Stimulated activated CD4-positive, alpha-beta T cell treated with anti-CD3 and anti-CD28 coated beads, Interleukin-2, amount 100 ng/mL, for 48 hours (primary cell): ENCODE results near the gene NPM3.

Experiments used
- DNase-seq, 2 donors: peaks; one replicate each; pipeline ENCODE4 v3.0.0-alpha.2; 2020

Gene NPM3

GRCh38 chr10:101782811-101783735 lies at the start of gene NPM3:
TSS of gene NPM3 (minus strand) at chr10:101783446. CDS start at chr10:101783390, 56 bp downstream.
- DNase-seq: peak; percentile 82 to 84

GRCh38 chr10:101832325-101832771 lies 49.1 kb upstream of the NPM3 start:
- DNase-seq: no peak

DNA sequence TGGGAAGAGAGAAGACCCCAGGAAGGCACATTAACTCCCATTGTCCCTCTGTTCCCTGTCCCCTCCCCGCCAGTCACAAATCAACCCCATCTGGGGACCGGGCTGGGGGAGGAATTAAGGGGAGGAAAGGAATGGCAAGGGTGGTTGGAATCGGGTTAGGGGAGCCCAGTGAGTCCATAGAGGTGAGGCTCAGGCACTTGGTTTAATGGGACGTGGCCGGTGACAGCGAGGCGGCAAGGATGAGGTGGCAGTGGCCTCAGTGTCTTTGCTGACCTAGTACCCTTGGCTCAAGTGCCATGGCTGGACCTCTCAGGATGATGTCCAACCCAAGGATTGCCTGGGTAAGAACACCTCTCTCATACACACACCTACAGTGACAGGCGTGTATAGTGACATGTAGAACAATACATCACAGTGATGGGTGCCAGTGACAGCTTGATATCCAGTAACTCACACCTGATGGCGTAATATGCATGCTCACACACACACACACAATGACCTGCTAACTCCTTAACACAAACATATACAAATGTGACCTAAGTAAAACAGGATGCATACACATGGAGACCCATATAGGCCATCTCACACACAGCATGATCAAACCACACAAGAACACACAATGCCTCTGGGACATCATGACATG lies 48.0 kb upstream of the NPM3 start:
- DNase-seq: no peak

DNA sequence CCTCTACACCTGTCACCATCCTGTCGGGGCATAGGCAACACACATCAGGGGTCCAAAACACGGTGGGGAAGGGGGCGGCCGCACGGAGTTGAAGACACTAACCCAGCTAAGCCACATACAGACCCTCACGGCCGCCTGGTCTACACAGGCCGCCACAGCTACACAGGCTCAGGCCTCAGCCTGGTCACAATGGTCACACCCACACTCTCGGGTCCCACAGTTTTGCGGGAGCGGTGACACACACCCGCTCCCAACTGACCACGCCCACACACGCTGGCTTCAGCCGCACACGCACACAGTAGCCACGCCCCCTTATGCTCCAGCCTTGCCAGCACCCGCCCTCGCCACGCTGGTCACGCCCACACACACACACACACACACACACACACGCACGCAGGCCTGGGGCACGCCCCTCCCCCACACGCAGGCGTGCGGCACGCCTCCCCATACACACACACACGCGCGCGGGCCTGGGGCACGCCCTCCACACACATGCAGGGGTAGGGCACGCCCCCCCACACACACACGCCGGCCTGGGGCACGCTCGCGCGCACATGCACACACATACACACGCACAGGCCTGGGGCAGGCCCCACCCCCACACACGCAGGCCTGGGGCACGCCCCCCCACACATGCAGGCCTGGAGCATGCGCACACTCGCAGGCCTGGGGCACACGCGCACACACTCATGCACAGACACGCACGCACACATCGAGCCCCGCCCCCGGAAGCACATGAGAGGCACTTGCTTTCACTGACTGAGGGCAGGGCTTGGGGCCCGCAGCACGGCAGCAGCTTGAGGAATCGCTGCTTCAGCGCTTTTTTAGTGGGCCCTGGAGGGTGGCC lies 47.3 kb upstream of the NPM3 start:
- peak; percentile 82 to 84 for DNase-seq

GRCh38 chr10:101829561-101830315 lies 46.5 kb upstream of the NPM3 start:
- peak; percentile 40 to 51 for DNase-seq

- no peak for DNase-seq
Observed at GRCh38 chr10:101828766-101829551, 45.7 kb upstream of the NPM3 start.

GRCh38 chr10:101827919-101828600 lies 44.8 kb upstream of the NPM3 start:
- DNase-seq: no peak

- DNase-seq: no peak
Observed at GRCh38 chr10:101826852-101827434, 43.7 kb upstream of the NPM3 start.

- DNase-seq: no peak
Observed at GRCh38 chr10:101824736-101825135, 41.5 kb upstream of the NPM3 start.

GRCh38 chr10:101818872-101819633 lies 35.8 kb upstream of the NPM3 start:
- DNase-seq: no peak

DNA sequence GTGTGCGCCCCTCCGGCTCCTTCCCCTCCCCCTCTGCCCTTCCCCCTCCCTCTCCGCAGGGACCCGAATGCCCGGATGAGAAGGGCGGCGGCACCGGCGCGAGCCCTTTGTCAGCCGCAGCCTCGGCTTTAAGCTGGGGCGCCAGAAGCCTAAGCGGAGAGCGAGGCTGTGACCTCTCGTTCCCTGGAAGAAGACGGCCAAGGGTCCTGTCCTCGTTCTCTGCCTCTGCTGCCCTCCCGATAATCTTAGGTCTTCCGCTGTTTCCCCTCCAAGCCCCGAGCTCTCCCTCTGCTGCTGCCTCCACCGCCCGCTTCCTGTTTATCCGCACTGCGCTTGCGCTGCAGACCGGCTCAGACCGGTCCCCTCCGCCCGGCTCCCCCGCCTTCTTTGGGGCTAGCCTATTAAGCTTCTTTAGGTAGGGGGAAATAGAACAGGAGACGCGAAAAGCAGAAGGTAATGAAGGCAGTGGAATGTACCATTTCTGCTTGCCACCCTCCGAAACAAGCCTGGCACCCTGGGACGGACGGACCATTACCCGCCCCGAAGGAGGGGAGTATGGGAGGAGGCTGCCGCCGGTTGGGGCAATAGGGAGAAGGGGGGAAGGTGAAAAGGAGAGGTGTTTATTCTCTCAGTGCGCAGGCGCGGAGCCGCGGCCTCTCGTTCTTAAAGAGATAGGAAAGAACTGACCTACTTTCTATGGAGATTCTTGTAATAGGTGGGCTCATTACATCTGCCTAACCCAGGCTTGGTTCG lies 35.0 kb upstream of the NPM3 start, which contains the start of gene OGA:
Gene OGA (minus strand): TSS at position 326 of the 753 bp plus-strand sequence. CDS start 422 bp downstream, outside the sequence.
- peak; percentile 94 for DNase-seq

DNA sequence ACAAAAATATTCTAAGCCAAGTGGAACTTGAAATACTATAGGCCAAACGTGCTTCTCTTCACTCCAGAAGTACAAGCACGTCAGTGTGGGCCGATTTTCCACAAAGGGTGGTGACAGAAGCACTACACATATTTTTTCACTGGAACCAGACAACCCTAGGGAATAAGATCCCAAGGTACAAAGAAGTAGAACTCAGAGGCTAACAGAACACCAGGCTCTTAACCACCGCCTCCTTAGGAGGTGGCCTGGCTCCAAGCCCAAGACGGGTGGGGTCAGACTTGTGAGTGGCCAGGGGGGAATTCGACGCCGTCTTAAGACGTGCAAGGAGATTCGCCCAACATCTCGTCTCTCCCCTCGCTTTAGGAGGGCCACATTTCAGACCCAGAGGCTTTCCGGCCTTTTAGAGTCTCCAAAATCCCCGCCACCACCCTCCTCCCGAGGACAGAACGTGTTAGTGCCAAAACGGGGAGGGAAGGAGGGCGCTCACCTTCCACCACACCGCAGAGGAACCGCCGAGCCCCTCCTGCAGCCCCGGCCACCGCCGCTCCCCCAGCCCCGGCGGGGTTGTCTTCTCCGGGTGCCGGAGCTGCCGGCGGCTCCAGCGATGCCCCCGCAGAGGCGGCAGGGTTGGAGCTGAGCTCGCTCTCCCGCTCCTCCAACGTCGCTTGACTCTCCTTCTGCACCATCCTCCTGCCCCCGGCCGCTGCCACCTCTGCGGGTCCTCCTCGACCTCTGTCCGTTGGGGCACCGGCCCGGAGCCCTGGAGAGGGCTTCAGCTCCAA lies 34.3 kb upstream of the NPM3 start:
- peak in 1 of 2 donors; percentile 35 for DNase-seq

DNA sequence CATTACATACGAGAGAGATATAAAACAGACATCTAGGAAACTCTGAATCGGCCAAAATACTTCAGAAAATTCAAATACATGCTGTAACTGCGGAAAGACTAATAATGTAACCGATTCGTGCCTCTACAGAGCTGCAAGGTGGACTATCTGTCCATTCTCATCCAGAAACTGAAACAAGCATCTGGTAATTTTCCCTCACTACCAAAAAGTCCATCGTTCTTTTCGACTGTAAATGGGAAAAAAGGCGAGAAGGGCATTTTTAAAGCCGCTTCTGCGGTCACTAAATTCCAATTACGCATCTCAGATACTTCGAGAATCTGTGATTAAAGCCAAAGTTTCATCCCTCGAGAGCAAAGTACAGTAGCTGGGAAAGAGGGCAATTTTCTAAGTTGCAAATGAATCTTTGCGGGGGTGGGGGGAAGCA lies 33.7 kb upstream of the NPM3 start:
- DNase-seq: no peak

- no peak for DNase-seq
Observed at GRCh38 chr10:101816376-101816775, 33.1 kb upstream of the NPM3 start.

GRCh38 chr10:101814466-101815071 lies 31.3 kb upstream of the NPM3 start:
- DNase-seq: no peak

- no peak for DNase-seq
Observed at GRCh38 chr10:101812606-101813005, 29.4 kb upstream of the NPM3 start.

DNA sequence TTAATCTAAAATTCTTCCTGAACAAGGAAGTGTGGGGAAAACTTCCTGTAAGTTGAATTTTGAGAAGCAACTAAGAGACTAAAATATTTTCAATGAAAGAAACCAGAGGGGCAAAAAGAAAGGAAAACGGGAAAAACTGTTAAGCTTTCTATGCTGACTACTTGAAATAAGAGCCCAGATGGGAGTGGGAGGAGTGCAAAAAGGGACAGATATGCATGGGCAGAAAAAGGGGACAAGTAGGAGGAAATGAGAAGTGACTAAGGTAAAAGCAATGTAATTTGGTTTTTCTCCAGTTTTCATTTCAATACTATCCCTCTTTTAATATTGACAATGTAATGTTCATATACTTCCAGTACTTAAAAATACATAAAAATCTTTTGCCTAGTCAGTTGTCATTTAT lies 23.9 kb upstream of the NPM3 start:
- no peak for DNase-seq
